GM13976 (cell line): Measurements from ENCODE around the gene TET1.

ENCODE experiments used
- DNase-seq: peaks from one replicate; pipeline ENCODE4 v3.0.0; 2012; ENCODE audit warnings: low spot score
- CTCF ChIP-seq: IDR thresholded peaks from 2 replicates; pipeline ENCODE4 v1.5.1; 2012; ENCODE audit warnings: borderline replicate concordance, mild to moderate bottlenecking; ENCODE audit not compliant: insufficient read depth; ENCODE audit errors: extremely low read depth, missing control alignments, control extremely low read depth
- in situ Hi-C: fragments of 300-500 bp; cut with MboI; formaldehyde crosslinking; loops from one replicate; pipeline ENCODE4 v1.12.0; 2022; ENCODE audit warnings: low sequenced_read_pairs, mixed read lengths, inconsistent platforms; ENCODE audit not compliant: unreplicated experiment

TET1 gene

GRCh38 chr10:68537796-68538195 is 22.3 kb upstream of the TET1 start:
- TF ChIP-seq CTCF = no peak
- in situ Hi-C loops = no loop called here
- DNase-seq = no peak

GRCh38 chr10:68543004-68543918 is 16.9 kb upstream of the TET1 start:
- no peak for TF ChIP-seq CTCF
- in situ Hi-C loops = no loop called here
- no peak for DNase-seq

- peak; percentile 68 for TF ChIP-seq CTCF
- peak; percentile 76 for DNase-seq
- in situ Hi-C loops = no loop called here
These were observed 9.3 kb upstream of the TET1 start for GRCh38 chr10:68550747-68551411.

- in situ Hi-C loops = no loop called here
- no peak for DNase-seq
- no peak for TF ChIP-seq CTCF
These were observed 7.0 kb upstream of the TET1 start for GRCh38 chr10:68553138-68553537.

GRCh38 chr10:68553599-68553998 is 6.5 kb upstream of the TET1 start:
- DNase-seq = no peak
- TF ChIP-seq CTCF = no peak
- in situ Hi-C loops = no loop called here

- no peak for DNase-seq
- in situ Hi-C loops = no loop called here
- no peak for TF ChIP-seq CTCF
These were observed 1.7 kb upstream of the TET1 start for GRCh38 chr10:68558478-68558877.
